Activated B cell treated with CpG ODN at 0.5 μM for 24 hours (primary cell): ENCODE measurements around the gene NDUFB11. TPM values are rescaled to one million over a fixed set of nuclear protein-coding genes. Genes with fewer than 3 reads are reported as not detected.

Experiments
- ATAC-seq: fragments of 200-7000 bp; cut with Tn5 transposase; one replicate; pipeline ENCODE4 v1.10.0; 2021; ENCODE audit warnings: low read depth, mild to moderate bottlenecking, moderate library complexity
- CTCF ChIA-PET: fragments of 350-600 bp; sonication (Branson Sonifier 250); formaldehyde crosslinking; loops from one replicate; lab custom pipeline; 2021; ENCODE audit warnings: antibody characterized with exemption; lab: Charles Lee
- POLR2A ChIA-PET: fragments of 350-600 bp; sonication (Branson Sonifier 250); formaldehyde crosslinking; loops from one replicate; lab custom pipeline; 2021; ENCODE audit warnings: antibody characterized with exemption; lab: Charles Lee
- DNase-seq: peaks from one replicate; pipeline ENCODE4 v3.0.0; 2022
- H3K27ac Mint-ChIP-seq: one replicate; pipeline ENCODE4 v1.8.0; 2020; ENCODE audit warnings: mixed read lengths
- H3K27me3 Mint-ChIP-seq: one replicate; pipeline ENCODE4 v1.8.0; 2021; ENCODE audit warnings: mixed read lengths
- H3K36me3 Mint-ChIP-seq: one replicate; pipeline ENCODE4 v1.8.0; 2021; ENCODE audit warnings: low read depth, mixed read lengths
- H3K4me1 Mint-ChIP-seq: one replicate; pipeline ENCODE4 v1.8.0; 2021; ENCODE audit warnings: mixed read lengths
- H3K4me3 Mint-ChIP-seq: one replicate; pipeline ENCODE4 v1.8.0; 2020; ENCODE audit warnings: mild to moderate bottlenecking, mixed read lengths
- H3K9me3 Mint-ChIP-seq: one replicate; pipeline ENCODE4 v1.8.0; 2020; ENCODE audit warnings: mixed read lengths
- CTCF ChIP-seq: fragments of 200-600 bp; IDR thresholded peaks from one replicate; pipeline ENCODE4 v1.8.0; 2022; ENCODE audit warnings: antibody characterized with exemption, mild to moderate bottlenecking
- intact Hi-C: fragments of 100-400 bp; cut with micrococcal nuclease; formaldehyde crosslinking; loops from one replicate; pipeline ENCODE4 v1.15.1; 2024
- total RNA-seq: library from RNA; stranded (reverse); gene quantifications from 2 replicates; pipeline ENCODE4 v1.2.3, GENCODE V29; 2022

Gene NDUFB11
- 73.3 and 88.0 TPM in 2 replicates for total RNA-seq

GRCh38 chrX:47144626-47145394 is at the start of gene NDUFB11, which contains the start of gene RBM10:
TSS of gene NDUFB11 (minus strand) at chrX:47144702. CDS start at chrX:47144679, 23 bp downstream.
TSS of gene RBM10 (plus strand) at chrX:47145221. CDS start at chrX:47147482, 2,261 bp downstream.
- POLR2A ChIA-PET = interaction anchor here (0.6 to 2.4 kb wide), 18 partner anchors 8 to 1857 kb away, joined by 3 to 34 read pairs (median 4); partner anchors contain the start of genes CDK16, ELK1, GRIPAP1 and JADE3
- peak within 1 kb of the TSS; percentile 96 for H3K4me3 Mint-ChIP-seq
- peak; percentile 90 for ATAC-seq

GRCh38 chrX:47193475-47194193 is 49.1 kb upstream of the NDUFB11 start, which contains the start of gene UBA1:
TSS of gene UBA1 (plus strand) at chrX:47193829. CDS start at chrX:47198803, 4,974 bp downstream.
- ChIA-PET CTCF (interaction anchor here (1.0 to 2.9 kb wide), 4 partner anchors 191 to 330 kb away, joined by 3 to 12 read pairs (median 5); no protein-coding TSS in a partner anchor), POLR2A (interaction anchor here (0.7 to 1.3 kb wide), 8 partner anchors 24 to 457 kb away, joined by 3 to 10 read pairs (median 4); partner anchors contain the start of genes NDUFB11 and RBM10)
- DNase-seq = peak; percentile 72
- peak within 1 kb of the TSS; percentile 95 for H3K4me3 Mint-ChIP-seq
- no peaks in the 10 kb centered on the region for H3K9me3 Mint-ChIP-seq
- peak; percentile 71 for ATAC-seq
- no peak for TF ChIP-seq CTCF
- H3K36me3 Mint-ChIP-seq = peaks cover 22% of the 10 kb centered on the region
- peak within 1 kb of the TSS; percentile 96 for H3K27ac Mint-ChIP-seq
- H3K4me1 Mint-ChIP-seq = peaks cover 58% of the 10 kb centered on the region
- intact Hi-C loops = loop anchor here (1.0 to 5.0 kb wide), 10 partner anchors 25 to 559 kb away; partner anchors contain the start of genes CDK16, ELK1, USP11 and UXT
- no peaks in the 10 kb centered on the region for H3K27me3 Mint-ChIP-seq

More at GRCh38 chrX:47144626-47145394, at the start of gene NDUFB11, which contains the start of gene RBM10:
- no peak for TF ChIP-seq CTCF
- CTCF ChIA-PET = interaction anchor here (0.6 to 1.2 kb wide), 5 partner anchors 9 to 246 kb away, joined by 3 to 4 read pairs (median 3); no protein-coding TSS in a partner anchor
- Mint-ChIP-seq H3K27me3 (no peaks in the 10 kb centered on the region), H3K27ac (peak within 1 kb of the TSS; percentile 97), H3K36me3 (peaks cover 29% of the 10 kb centered on the region), H3K9me3 (no peaks in the 10 kb centered on the region), H3K4me1 (peaks cover 30% of the 10 kb centered on the region)
- intact Hi-C loops = loop anchor here (1.0 to 2.0 kb wide), 7 partner anchors 16 to 506 kb away; partner anchors contain the start of genes ARAF, CDK16, ELK1 and USP11
- peak; percentile 73 for DNase-seq

GRCh38 chrX:47191806-47192401 is 47.4 kb upstream of the NDUFB11 start:
- intact Hi-C loops = loop anchor here (2.0 to 5.0 kb wide), 4 partner anchors 291 to 560 kb away; partner anchors contain the start of genes UXT and ZNF41
- Mint-ChIP-seq H3K4me3 (peak overlapping the region; percentile 92), H3K36me3 (peaks cover 21% of the 10 kb centered on the region), H3K4me1 (peaks cover 53% of the 10 kb centered on the region), H3K27ac (peak overlapping the region; percentile 91), H3K27me3 (no peaks in the 10 kb centered on the region), H3K9me3 (no peaks in the 10 kb centered on the region)
- no peak for TF ChIP-seq CTCF
- POLR2A ChIA-PET = interaction anchor here (0.8 to 2.9 kb wide), 6 partner anchors 26 to 331 kb away, joined by 3 to 34 read pairs (median 6); partner anchors contain the start of genes NDUFB11, RBM10 and USP11
- ATAC-seq (no peak), DNase-seq (no peak)
- CTCF ChIA-PET = interaction anchor here (0.9 to 2.4 kb wide), 3 partner anchors 47 to 332 kb away, joined by 3 to 21 read pairs (median 11); partner anchors contain the start of genes NDUFB11 and RBM10

GRCh38 chrX:47191331-47191730 is 46.8 kb upstream of the NDUFB11 start:
- Mint-ChIP-seq H3K9me3 (no peaks in the 10 kb centered on the region), H3K4me3 (peak overlapping the region; percentile 92), H3K36me3 (peaks cover 24% of the 10 kb centered on the region), H3K4me1 (peaks cover 47% of the 10 kb centered on the region), H3K27ac (peak overlapping the region; percentile 91), H3K27me3 (no peaks in the 10 kb centered on the region)
- peak; percentile 21 for ATAC-seq
- no peak for TF ChIP-seq CTCF
- POLR2A ChIA-PET = interaction anchor here (1.0 to 2.9 kb wide), 8 partner anchors 27 to 365 kb away, joined by 3 to 34 read pairs (median 8); partner anchors contain the start of genes CDK16, NDUFB11, RBM10 and USP11
- DNase-seq = peak; percentile 26
- intact Hi-C loops = loop anchor here (2.0 to 5.0 kb wide), 3 partner anchors 291 to 561 kb away; partner anchors contain the start of gene ZNF41
- CTCF ChIA-PET = interaction anchor here (0.9 to 2.4 kb wide), 3 partner anchors 46 to 332 kb away, joined by 3 to 21 read pairs (median 11); partner anchors contain the start of genes NDUFB11 and RBM10
